SK-N-MC (cell line): ENCODE results near the gene CAMSAP1.

ENCODE experiments used
- EZH2 ChIP-seq: fragments of 200-600 bp; sonication (generic); IDR thresholded peaks from one replicate; pipeline ENCODE4 v1.6.1; 2017; ENCODE audit warnings: antibody characterized with exemption
- FOXP2 ChIP-seq: optimal IDR thresholded peaks from 2 replicates; pipeline ENCODE3; 2011; ENCODE audit warnings: mild to moderate bottlenecking, moderate library complexity; ENCODE audit not compliant: insufficient read depth; ENCODE audit errors: extremely low read length, control extremely low read depth
- POLR2AphosphoS5 ChIP-seq: IDR thresholded peaks from 2 replicates; pipeline ENCODE4 v1.6.1; 2012; ENCODE audit warnings: mild to moderate bottlenecking, low read depth, low read length, borderline replicate concordance

DNA sequence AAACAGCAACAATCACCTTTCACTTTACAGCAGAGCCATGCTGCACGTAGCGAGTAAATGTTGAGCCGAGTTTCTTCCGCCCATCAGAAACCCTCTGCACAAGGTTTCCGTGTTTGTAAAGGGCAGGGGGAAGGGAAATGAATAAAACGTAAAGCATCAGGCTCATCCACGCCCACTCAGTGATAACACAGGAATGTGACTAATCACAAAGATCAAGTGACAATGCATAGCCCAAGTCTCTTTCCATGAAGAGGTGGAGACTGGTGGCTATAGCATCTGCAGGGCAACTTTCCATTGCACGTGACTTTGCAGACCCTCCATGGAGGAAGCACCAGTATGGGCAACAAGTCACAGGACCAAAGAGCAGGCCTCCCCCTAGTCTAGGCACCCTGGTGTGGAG, 56.6 kb downstream of the CAMSAP1 start:
- TF ChIP-seq EZH2 (no peak), POLR2AphosphoS5 (no peak), FOXP2 (no peak)
